MM.1S (cell line): ENCODE measurements around the gene MNAT1.

Source experiments
- DNase-seq: peaks from one replicate; pipeline ENCODE4 v3.0.0-alpha.2; 2015
- H2AFZ ChIP-seq: fragments of 300-600 bp; sonication (generic); 2 replicates; pipeline ENCODE4 v1.6.0; 2016; ENCODE audit warnings: antibody characterized with exemption, low read length
- H3F3A ChIP-seq: fragments of 300-600 bp; sonication (generic); 2 replicates; pipeline ENCODE4 v1.6.1; 2016; ENCODE audit warnings: mild to moderate bottlenecking, antibody characterized with exemption, low read length, moderate library complexity, mixed read lengths; ENCODE audit not compliant: insufficient read depth
- H3K27ac ChIP-seq: fragments of 300-600 bp; sonication (generic); 2 replicates; pipeline ENCODE4 v1.5.1; 2016; ENCODE audit warnings: mild to moderate bottlenecking, low read length
- H3K27me3 ChIP-seq: fragments of 300-600 bp; sonication (generic); replicated peaks from 2 replicates; pipeline ENCODE4 v1.6.0; 2016; ENCODE audit warnings: low read length; ENCODE audit not compliant: insufficient read depth
- H3K36me3 ChIP-seq: fragments of 300-600 bp; sonication (generic); replicated peaks from 2 replicates; pipeline ENCODE4 v1.6.1; 2016; ENCODE audit warnings: mild to moderate bottlenecking, low read length, mixed read lengths; ENCODE audit not compliant: insufficient read depth
- H3K4me1 ChIP-seq: fragments of 300-600 bp; sonication (generic); 2 replicates; pipeline ENCODE4 v1.6.1; 2016; ENCODE audit warnings: low read length, mixed read lengths
- H3K4me2 ChIP-seq: fragments of 300-600 bp; sonication (generic); 2 replicates; pipeline ENCODE4 v1.6.0; 2016; ENCODE audit warnings: low read depth, low read length
- H3K4me3 ChIP-seq: fragments of 300-600 bp; sonication (generic); 2 replicates; pipeline ENCODE4 v1.5.1; 2016; ENCODE audit warnings: low read length, mixed read lengths
- H3K79me2 ChIP-seq: fragments of 300-600 bp; sonication (generic); 2 replicates; pipeline ENCODE4 v1.6.1; 2016; ENCODE audit warnings: mixed run types, low read length, mixed read lengths
- H3K9ac ChIP-seq: fragments of 300-600 bp; sonication (generic); 2 replicates; pipeline ENCODE4 v1.6.1; 2016; ENCODE audit warnings: low read length, mixed read lengths
- H3K9me2 ChIP-seq: fragments of 300-600 bp; sonication (generic); replicated peaks from 2 replicates; pipeline ENCODE4 v1.6.1; 2016; ENCODE audit warnings: mild to moderate bottlenecking, low read length, mixed read lengths; ENCODE audit not compliant: insufficient read depth
- H3K9me3 ChIP-seq: fragments of 300-600 bp; sonication (generic); replicated peaks from 2 replicates; pipeline ENCODE4 v1.6.1; 2016; ENCODE audit warnings: mild to moderate bottlenecking, low read length, mixed read lengths; ENCODE audit not compliant: insufficient read depth
- H4K20me1 ChIP-seq: fragments of 300-600 bp; sonication (generic); 2 replicates; pipeline ENCODE4 v1.6.1; 2016; ENCODE audit warnings: mild to moderate bottlenecking, low read length, moderate library complexity, mixed read lengths; ENCODE audit not compliant: insufficient read depth
- EZH2 ChIP-seq: fragments of 300-600 bp; sonication (generic); optimal IDR thresholded peaks from 2 replicates; pipeline ENCODE3; 2017; ENCODE audit warnings: low read depth, mild to moderate bottlenecking, antibody characterized with exemption, low read length, mixed read lengths
- EZH2phosphoT487 ChIP-seq: fragments of 300-600 bp; sonication (generic); IDR thresholded peaks from 2 replicates; pipeline ENCODE4 v1.6.1; 2018; ENCODE audit warnings: antibody characterized with exemption, low read length
- TF ChIP-seq, protein P1 (sequence below): fragments of 300-600 bp; sonication (generic); IDR thresholded peaks from 2 replicates; pipeline ENCODE4 v1.5.1; 2016; ENCODE audit warnings: antibody characterized with exemption, low read length, mixed read lengths

MNAT1 gene

DNA sequence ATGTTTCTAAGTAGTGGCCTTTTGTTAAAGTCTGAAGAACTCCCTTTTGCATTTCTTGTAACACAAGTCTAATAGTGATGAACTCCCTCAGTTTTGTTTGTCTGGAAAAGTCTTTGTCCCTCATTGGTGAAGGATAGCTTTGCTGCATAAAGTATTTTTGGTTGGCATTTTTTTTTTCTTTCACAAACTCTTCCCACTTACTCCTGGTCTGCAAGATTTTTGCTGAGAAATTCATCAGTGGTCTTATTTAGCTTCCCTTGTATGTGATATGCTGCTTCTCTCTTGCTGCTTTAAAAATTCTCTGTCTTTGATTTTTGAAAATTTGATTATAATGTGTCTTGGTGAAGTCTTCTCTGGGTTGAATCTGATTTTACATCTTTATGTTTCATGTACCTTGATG, 223.6 kb downstream of the MNAT1 start:
- H3K36me3 ChIP-seq = no peaks in the 10 kb centered on the region
- TF ChIP-seq EZH2phosphoT487 = no peak
- TF ChIP-seq, protein P1, sequence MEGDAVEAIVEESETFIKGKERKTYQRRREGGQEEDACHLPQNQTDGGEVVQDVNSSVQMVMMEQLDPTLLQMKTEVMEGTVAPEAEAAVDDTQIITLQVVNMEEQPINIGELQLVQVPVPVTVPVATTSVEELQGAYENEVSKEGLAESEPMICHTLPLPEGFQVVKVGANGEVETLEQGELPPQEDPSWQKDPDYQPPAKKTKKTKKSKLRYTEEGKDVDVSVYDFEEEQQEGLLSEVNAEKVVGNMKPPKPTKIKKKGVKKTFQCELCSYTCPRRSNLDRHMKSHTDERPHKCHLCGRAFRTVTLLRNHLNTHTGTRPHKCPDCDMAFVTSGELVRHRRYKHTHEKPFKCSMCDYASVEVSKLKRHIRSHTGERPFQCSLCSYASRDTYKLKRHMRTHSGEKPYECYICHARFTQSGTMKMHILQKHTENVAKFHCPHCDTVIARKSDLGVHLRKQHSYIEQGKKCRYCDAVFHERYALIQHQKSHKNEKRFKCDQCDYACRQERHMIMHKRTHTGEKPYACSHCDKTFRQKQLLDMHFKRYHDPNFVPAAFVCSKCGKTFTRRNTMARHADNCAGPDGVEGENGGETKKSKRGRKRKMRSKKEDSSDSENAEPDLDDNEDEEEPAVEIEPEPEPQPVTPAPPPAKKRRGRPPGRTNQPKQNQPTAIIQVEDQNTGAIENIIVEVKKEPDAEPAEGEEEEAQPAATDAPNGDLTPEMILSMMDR = no peak
- no peak for TF ChIP-seq EZH2
- no peak overlapping the region for H3K27ac ChIP-seq
- H3K4me1 ChIP-seq = no peaks in the 10 kb centered on the region
- H3K9me3 ChIP-seq = no peaks in the 10 kb centered on the region
- H3F3A ChIP-seq = no peaks in the 10 kb centered on the region
- H3K79me2 ChIP-seq = no peaks in the 10 kb centered on the region
- H3K9me2 ChIP-seq = no peaks in the 10 kb centered on the region
- no peak overlapping the region for H3K9ac ChIP-seq
- H2AFZ ChIP-seq = no peak overlapping the region
- H3K4me2 ChIP-seq = no peak overlapping the region
- no peaks in the 10 kb centered on the region for H4K20me1 ChIP-seq
- H3K27me3 ChIP-seq = no peaks in the 10 kb centered on the region
- DNase-seq = no peak
- H3K4me3 ChIP-seq = no peak overlapping the region

GRCh38 chr14:60963761-60964160, 229.2 kb downstream of the MNAT1 start:
- H3K27me3 ChIP-seq = no peaks in the 10 kb centered on the region
- no peak overlapping the region for H3K9ac ChIP-seq
- H3K4me1 ChIP-seq = no peaks in the 10 kb centered on the region
- no peaks in the 10 kb centered on the region for H3K9me2 ChIP-seq
- no peak overlapping the region for H3K27ac ChIP-seq
- no peaks in the 10 kb centered on the region for H3F3A ChIP-seq
- no peak overlapping the region for H3K4me3 ChIP-seq
- no peak for DNase-seq
- H3K9me3 ChIP-seq = no peaks in the 10 kb centered on the region
- H3K4me2 ChIP-seq = no peak overlapping the region
- TF ChIP-seq, protein P1 = no peak
- TF ChIP-seq EZH2 (no peak), EZH2phosphoT487 (no peak)
- H3K36me3 ChIP-seq = no peaks in the 10 kb centered on the region
- no peaks in the 10 kb centered on the region for H4K20me1 ChIP-seq
- H3K79me2 ChIP-seq = no peaks in the 10 kb centered on the region
- H2AFZ ChIP-seq = no peak overlapping the region

- no peak overlapping the region for H3K27ac ChIP-seq
- TF ChIP-seq EZH2phosphoT487 (no peak), EZH2 (no peak)
- TF ChIP-seq, protein P1 = no peak
- no peaks in the 10 kb centered on the region for H3K4me1 ChIP-seq
Measured at GRCh38 chr14:60964904-60965303, 230.3 kb downstream of the MNAT1 start.

More at GRCh38 chr14:60964904-60965303, 230.3 kb downstream of the MNAT1 start:
- Histone ChIP-seq H3K9me3 (no peaks in the 10 kb centered on the region), H3K36me3 (no peaks in the 10 kb centered on the region), H4K20me1 (no peaks in the 10 kb centered on the region), H3K4me2 (no peak overlapping the region), H3K4me3 (no peak overlapping the region), H3K79me2 (no peaks in the 10 kb centered on the region), H2AFZ (no peak overlapping the region), H3K27me3 (no peaks in the 10 kb centered on the region), H3F3A (no peaks in the 10 kb centered on the region), H3K9me2 (no peaks in the 10 kb centered on the region), H3K9ac (no peak overlapping the region)
- no peak for DNase-seq
